ENCODE measurements around the gene PRKCH. TPM values are rescaled to one million over a fixed set of nuclear protein-coding genes. Genes with fewer than 3 reads are reported as not detected.
"Not testable (repeated sequence)": the region's sequence is repeated elsewhere in the genome, so short reads cannot be mapped to it uniquely, and the experiment has no call there.

Gene PRKCH
- polyA plus RNA-seq, 2 of the 4 experiments (the other 2 are of a cell fraction), result 10.0 to 10.2 TPM

GRCh38 chr14:61462566-61463193 is 141.3 kb downstream of the PRKCH start (continued):
- TF ChIP-seq, protein P1, sequence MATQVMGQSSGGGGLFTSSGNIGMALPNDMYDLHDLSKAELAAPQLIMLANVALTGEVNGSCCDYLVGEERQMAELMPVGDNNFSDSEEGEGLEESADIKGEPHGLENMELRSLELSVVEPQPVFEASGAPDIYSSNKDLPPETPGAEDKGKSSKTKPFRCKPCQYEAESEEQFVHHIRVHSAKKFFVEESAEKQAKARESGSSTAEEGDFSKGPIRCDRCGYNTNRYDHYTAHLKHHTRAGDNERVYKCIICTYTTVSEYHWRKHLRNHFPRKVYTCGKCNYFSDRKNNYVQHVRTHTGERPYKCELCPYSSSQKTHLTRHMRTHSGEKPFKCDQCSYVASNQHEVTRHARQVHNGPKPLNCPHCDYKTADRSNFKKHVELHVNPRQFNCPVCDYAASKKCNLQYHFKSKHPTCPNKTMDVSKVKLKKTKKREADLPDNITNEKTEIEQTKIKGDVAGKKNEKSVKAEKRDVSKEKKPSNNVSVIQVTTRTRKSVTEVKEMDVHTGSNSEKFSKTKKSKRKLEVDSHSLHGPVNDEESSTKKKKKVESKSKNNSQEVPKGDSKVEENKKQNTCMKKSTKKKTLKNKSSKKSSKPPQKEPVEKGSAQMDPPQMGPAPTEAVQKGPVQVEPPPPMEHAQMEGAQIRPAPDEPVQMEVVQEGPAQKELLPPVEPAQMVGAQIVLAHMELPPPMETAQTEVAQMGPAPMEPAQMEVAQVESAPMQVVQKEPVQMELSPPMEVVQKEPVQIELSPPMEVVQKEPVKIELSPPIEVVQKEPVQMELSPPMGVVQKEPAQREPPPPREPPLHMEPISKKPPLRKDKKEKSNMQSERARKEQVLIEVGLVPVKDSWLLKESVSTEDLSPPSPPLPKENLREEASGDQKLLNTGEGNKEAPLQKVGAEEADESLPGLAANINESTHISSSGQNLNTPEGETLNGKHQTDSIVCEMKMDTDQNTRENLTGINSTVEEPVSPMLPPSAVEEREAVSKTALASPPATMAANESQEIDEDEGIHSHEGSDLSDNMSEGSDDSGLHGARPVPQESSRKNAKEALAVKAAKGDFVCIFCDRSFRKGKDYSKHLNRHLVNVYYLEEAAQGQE (IDR thresholded peaks at IDR 0.05), result no peak

GRCh38 chr14:61463664-61464285 is 142.4 kb downstream of the PRKCH start:
- H3K4me1 ChIP-seq, result peaks cover 52% of the 10 kb centered on the region
- WGBS (ENCODE audit: missing lambda C conversion rate), result 83% methylated on average over 3 of the region's 3 CpGs

DNA sequence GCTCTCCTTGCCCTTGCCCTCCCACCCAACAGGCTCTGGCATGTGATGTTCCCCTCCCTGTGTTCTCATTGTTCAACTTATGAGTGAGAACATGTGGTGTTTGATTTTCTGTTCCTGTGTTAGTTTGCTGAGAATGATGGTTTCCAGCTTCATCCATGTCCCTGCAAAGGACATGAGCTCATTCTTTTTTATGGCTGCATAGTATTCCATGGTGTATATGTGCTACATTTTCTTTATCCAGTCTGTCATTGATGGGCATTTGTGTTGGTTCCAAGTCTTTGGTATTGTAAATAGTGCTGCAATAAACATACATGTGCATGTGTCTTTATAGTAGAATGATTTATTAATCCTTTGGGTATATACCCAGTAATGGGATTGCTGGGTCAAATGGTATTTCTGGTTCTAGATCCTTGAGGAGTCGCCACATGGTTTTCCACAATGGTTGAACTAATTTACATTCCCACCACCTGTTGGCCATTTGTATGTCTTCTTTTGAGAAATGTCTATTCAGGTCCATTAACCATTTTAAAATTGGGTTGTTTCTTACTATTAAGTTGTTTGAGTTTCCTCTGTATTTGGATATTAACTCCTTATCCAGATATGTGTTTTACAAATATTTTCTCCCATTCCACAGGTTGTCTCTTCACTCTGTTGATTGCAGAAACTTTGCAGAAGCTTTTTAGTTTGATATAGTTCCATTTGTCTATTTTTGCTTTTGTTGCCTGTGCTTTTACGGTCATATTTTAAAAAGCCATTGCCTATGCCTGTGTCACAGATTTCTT is 143.4 kb downstream of the PRKCH start:
- CTCF ChIA-PET, result interaction anchor here (0.7 to 13.6 kb wide), 7 partner anchors 13 to 663 kb away, joined by 3 to 196 read pairs (median 3); no protein-coding TSS in a partner anchor
- H3K9me3 ChIP-seq; H3K4me3 ChIP-seq; FAIRE-seq; DNase-seq (ENCODE audit: low read depth in 1 of 2, low spot score in 1 of 2); ATAC-seq; H3K4me2 ChIP-seq; POLR2A ChIA-PET: not testable (repeated sequence)
- H3K4me1 ChIP-seq, result peaks cover 62% of the 10 kb centered on the region
- 92% methylated on average over 2 of the region's 2 CpGs for WGBS (ENCODE audit: missing lambda C conversion rate)
- H3K27ac ChIP-seq, result peak overlapping the region; percentile 95 to 96; a peak in 5 of 6 replicates

More at GRCh38 chr14:61463664-61464285, 142.4 kb downstream of the PRKCH start:
- TF ChIP-seq, protein P1 (IDR thresholded peaks at IDR 0.05), result no peak
- TF ChIP-seq, protein P2, sequence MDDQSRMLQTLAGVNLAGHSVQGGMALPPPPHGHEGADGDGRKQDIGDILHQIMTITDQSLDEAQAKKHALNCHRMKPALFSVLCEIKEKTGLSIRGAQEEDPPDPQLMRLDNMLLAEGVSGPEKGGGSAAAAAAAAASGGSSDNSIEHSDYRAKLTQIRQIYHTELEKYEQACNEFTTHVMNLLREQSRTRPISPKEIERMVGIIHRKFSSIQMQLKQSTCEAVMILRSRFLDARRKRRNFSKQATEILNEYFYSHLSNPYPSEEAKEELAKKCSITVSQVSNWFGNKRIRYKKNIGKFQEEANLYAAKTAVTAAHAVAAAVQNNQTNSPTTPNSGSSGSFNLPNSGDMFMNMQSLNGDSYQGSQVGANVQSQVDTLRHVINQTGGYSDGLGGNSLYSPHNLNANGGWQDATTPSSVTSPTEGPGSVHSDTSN (IDR thresholded peaks at IDR 0.05), result no peak
- TF ChIP-seq HOXA7 (CRISPR knock-in tag; IDR thresholded peaks at IDR 0.05) (no peak), MAFK (IDR thresholded peaks at IDR 0.05; ENCODE audit: partially characterized antibody) (no peak), CBX8 (IDR thresholded peaks at IDR 0.05) (no peak), PHF8 (IDR thresholded peaks at IDR 0.05; ENCODE audit: borderline replicate concordance, low read depth) (no peak), ZFP36 (IDR thresholded peaks at IDR 0.05; ENCODE audit: borderline replicate concordance, partially characterized antibody) (no peak), MAX (IDR thresholded peaks at IDR 0.05) (no peak), EP300 (IDR thresholded peaks at IDR 0.05) (no peak), POLR2A (IDR thresholded peaks at IDR 0.05; ENCODE audit: low read length) (no peak), HOXB5 (CRISPR knock-in tag; IDR thresholded peaks at IDR 0.05) (no peak), FOXS1 (CRISPR knock-in tag; IDR thresholded peaks at IDR 0.05) (no peak), KDM5A (IDR thresholded peaks at IDR 0.05) (no peak)
- TF ChIP-seq, protein P3, sequence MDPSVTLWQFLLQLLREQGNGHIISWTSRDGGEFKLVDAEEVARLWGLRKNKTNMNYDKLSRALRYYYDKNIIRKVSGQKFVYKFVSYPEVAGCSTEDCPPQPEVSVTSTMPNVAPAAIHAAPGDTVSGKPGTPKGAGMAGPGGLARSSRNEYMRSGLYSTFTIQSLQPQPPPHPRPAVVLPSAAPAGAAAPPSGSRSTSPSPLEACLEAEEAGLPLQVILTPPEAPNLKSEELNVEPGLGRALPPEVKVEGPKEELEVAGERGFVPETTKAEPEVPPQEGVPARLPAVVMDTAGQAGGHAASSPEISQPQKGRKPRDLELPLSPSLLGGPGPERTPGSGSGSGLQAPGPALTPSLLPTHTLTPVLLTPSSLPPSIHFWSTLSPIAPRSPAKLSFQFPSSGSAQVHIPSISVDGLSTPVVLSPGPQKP (IDR thresholded peaks at IDR 0.05; ENCODE audit: low read depth, low read length), result no peak
- TF ChIP-seq, protein P4, sequence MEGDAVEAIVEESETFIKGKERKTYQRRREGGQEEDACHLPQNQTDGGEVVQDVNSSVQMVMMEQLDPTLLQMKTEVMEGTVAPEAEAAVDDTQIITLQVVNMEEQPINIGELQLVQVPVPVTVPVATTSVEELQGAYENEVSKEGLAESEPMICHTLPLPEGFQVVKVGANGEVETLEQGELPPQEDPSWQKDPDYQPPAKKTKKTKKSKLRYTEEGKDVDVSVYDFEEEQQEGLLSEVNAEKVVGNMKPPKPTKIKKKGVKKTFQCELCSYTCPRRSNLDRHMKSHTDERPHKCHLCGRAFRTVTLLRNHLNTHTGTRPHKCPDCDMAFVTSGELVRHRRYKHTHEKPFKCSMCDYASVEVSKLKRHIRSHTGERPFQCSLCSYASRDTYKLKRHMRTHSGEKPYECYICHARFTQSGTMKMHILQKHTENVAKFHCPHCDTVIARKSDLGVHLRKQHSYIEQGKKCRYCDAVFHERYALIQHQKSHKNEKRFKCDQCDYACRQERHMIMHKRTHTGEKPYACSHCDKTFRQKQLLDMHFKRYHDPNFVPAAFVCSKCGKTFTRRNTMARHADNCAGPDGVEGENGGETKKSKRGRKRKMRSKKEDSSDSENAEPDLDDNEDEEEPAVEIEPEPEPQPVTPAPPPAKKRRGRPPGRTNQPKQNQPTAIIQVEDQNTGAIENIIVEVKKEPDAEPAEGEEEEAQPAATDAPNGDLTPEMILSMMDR (IDR thresholded peaks at IDR 0.05), result no peak
- TF ChIP-seq, protein P5, sequence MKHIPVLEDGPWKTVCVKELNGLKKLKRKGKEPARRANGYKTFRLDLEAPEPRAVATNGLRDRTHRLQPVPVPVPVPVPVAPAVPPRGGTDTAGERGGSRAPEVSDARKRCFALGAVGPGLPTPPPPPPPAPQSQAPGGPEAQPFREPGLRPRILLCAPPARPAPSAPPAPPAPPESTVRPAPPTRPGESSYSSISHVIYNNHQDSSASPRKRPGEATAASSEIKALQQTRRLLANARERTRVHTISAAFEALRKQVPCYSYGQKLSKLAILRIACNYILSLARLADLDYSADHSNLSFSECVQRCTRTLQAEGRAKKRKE (CRISPR knock-in tag; IDR thresholded peaks at IDR 0.05; ENCODE audit: low read depth), result no peak
- CTCF ChIA-PET, result interaction anchor here (1.0 to 13.6 kb wide), 2 partner anchors 266 to 373 kb away, joined by 3 to 196 read pairs; no protein-coding TSS in a partner anchor
- ATAC-seq (no peak), DNase-seq (ENCODE audit: low read depth in 1 of 2, low spot score in 1 of 2) (no peak), FAIRE-seq (no peak)
- POLR2A ChIA-PET, result no interaction called here
- H3K9me3 ChIP-seq, result peaks cover 10% of the 10 kb centered on the region
- H3K27ac ChIP-seq, result peak overlapping the region; percentile 86 to 95
- H3K4me3 ChIP-seq, result no peak overlapping the region
- peak overlapping the region; percentile 64 for H3K4me2 ChIP-seq

Data from A549 (cell line).